SU-DHL-6 (cell line): ENCODE results near the gene CDH13.

Experiments
- H2AFZ ChIP-seq: fragments of 200-600 bp; sonication (generic); 2 replicates; pipeline ENCODE4 v1.6.1; 2014; ENCODE audit warnings: low read depth, mild to moderate bottlenecking, moderate library complexity, mixed read lengths, antibody characterized with exemption, low read length; ENCODE audit not compliant: severe bottlenecking
- H3F3A ChIP-seq: fragments of 200-600 bp; shearing (Covaris generic); 2 replicates; pipeline ENCODE4 v1.6.0; 2016; ENCODE audit warnings: antibody characterized with exemption, mild to moderate bottlenecking; ENCODE audit not compliant: insufficient read depth
- H3K27ac ChIP-seq: fragments of 200-600 bp; sonication (generic); 2 replicates; pipeline ENCODE4 v1.5.1; 2016; ENCODE audit warnings: low read depth, mild to moderate bottlenecking, low read length, moderate library complexity, mixed read lengths
- H3K27me3 ChIP-seq: fragments of 200-600 bp; sonication (generic), shearing (Covaris generic); 2 replicates; pipeline ENCODE4 v1.6.0; 2014; ENCODE audit warnings: mild to moderate bottlenecking, low read length
- H3K36me3 ChIP-seq: fragments of 200-600 bp; sonication (generic); 2 replicates; pipeline ENCODE4 v1.6.1; 2014; ENCODE audit warnings: mild to moderate bottlenecking, low read length, mixed read lengths
- H3K4me2 ChIP-seq: fragments of 300-600, 200-600 bp; shearing (Covaris generic), sonication (generic); 2 replicates; pipeline ENCODE4 v1.6.0; 2014; ENCODE audit warnings: low read length, low read depth, mild to moderate bottlenecking; ENCODE audit not compliant: poor library complexity, severe bottlenecking
- H3K4me3 ChIP-seq: fragments of 200-600 bp; sonication (generic); 2 replicates; pipeline ENCODE4 v1.5.1; 2014; ENCODE audit warnings: antibody characterized with exemption, low read length, mild to moderate bottlenecking, mixed read lengths; ENCODE audit not compliant: insufficient read depth, poor library complexity, severe bottlenecking
- H3K79me2 ChIP-seq: fragments of 200-600 bp; sonication (generic); 2 replicates; pipeline ENCODE4 v1.6.1; 2014; ENCODE audit warnings: mild to moderate bottlenecking, low read length, moderate library complexity; ENCODE audit not compliant: insufficient read depth
- H3K9ac ChIP-seq: fragments of 200-600 bp; sonication (generic); 2 replicates; pipeline ENCODE4 v1.7.0; 2014; ENCODE audit warnings: mild to moderate bottlenecking, low read length
- H3K9me2 ChIP-seq: fragments of 200-600 bp; sonication (generic); replicated peaks from 2 replicates; pipeline ENCODE4 v1.6.1; 2014; ENCODE audit warnings: low read length; ENCODE audit not compliant: insufficient read depth
- H3K9me3 ChIP-seq: fragments of 200-600 bp; sonication (generic); 2 replicates; pipeline ENCODE4 v1.6.1; 2014; ENCODE audit warnings: low read length, mixed read lengths; ENCODE audit not compliant: insufficient read depth
- H4K20me1 ChIP-seq: fragments of 200-600 bp; sonication (generic); 2 replicates; pipeline ENCODE4 v1.6.1; 2014; ENCODE audit warnings: low read depth, mild to moderate bottlenecking, antibody characterized with exemption, low read length, moderate library complexity, mixed read lengths
- EZH2phosphoT487 ChIP-seq: fragments of 200-600 bp; sonication (generic), shearing (Covaris generic); conservative IDR thresholded peaks from 2 replicates; pipeline ENCODE4 v1.6.1; 2018; ENCODE audit warnings: mild to moderate bottlenecking, antibody characterized with exemption, low read length, moderate library complexity, mixed read lengths
- TF ChIP-seq, protein P1 (sequence below): fragments of 200-600 bp; sonication (generic); IDR thresholded peaks from one replicate; pipeline ENCODE4 v1.5.1; 2017; ENCODE audit warnings: antibody characterized with exemption, mild to moderate bottlenecking, low read length, moderate library complexity; ENCODE audit not compliant: insufficient read depth, poor library complexity, severe bottlenecking

Gene CDH13

DNA sequence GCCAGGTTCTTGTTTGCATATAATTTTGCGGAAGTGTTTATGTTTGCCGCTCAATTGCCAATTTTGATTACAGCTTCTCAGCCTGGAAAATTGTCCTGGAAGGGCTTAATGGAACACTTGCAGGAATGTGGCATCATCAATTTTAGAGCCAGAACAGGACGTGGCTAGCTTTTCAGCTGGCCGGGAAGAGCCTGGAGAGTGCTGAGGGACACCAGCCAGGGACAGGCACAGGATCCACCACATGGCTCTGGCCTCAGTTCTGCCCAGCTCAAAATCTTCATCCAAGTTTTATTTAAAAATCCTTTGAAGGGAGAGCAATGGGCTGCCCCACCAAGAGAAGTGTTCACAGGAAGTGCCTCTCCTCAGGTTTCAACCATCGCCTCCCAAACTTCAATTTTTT is 893.8 kb downstream of the CDH13 start:
- no peak overlapping the region for H3K9ac ChIP-seq

DNA sequence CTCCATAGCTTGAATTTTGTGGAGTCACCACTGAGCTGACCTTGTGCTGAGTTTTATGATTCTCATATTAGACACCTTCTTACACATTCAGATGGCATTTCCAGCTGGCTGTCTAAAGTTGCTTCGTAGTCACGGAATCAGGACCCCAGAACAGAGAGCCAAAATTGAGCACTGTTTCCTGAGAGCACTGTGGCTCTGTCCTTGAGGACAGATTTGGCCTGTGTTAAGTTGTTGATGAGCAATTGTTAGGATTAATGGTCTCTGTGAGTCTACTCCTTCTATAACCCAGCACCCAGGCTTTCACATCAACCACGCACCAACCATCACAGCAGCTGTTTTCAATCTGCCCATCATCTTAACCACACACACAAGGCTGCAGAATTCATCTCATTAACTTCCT is 903.5 kb downstream of the CDH13 start:
- H4K20me1 ChIP-seq, result no peaks in the 10 kb centered on the region
- no peak overlapping the region for H3K4me2 ChIP-seq
- H3K4me3 ChIP-seq, result no peak overlapping the region
- no peak overlapping the region for H3K9ac ChIP-seq
- H3K79me2 ChIP-seq, result no peaks in the 10 kb centered on the region
- H3K36me3 ChIP-seq, result no peaks in the 10 kb centered on the region
- H2AFZ ChIP-seq, result no peak overlapping the region
- H3K27ac ChIP-seq, result no peak overlapping the region
- no peaks in the 10 kb centered on the region for H3F3A ChIP-seq
- H3K27me3 ChIP-seq, result no peaks in the 10 kb centered on the region
- H3K9me3 ChIP-seq, result no peaks in the 10 kb centered on the region
- H3K9me2 ChIP-seq, result no peaks in the 10 kb centered on the region
- TF ChIP-seq, protein P1, sequence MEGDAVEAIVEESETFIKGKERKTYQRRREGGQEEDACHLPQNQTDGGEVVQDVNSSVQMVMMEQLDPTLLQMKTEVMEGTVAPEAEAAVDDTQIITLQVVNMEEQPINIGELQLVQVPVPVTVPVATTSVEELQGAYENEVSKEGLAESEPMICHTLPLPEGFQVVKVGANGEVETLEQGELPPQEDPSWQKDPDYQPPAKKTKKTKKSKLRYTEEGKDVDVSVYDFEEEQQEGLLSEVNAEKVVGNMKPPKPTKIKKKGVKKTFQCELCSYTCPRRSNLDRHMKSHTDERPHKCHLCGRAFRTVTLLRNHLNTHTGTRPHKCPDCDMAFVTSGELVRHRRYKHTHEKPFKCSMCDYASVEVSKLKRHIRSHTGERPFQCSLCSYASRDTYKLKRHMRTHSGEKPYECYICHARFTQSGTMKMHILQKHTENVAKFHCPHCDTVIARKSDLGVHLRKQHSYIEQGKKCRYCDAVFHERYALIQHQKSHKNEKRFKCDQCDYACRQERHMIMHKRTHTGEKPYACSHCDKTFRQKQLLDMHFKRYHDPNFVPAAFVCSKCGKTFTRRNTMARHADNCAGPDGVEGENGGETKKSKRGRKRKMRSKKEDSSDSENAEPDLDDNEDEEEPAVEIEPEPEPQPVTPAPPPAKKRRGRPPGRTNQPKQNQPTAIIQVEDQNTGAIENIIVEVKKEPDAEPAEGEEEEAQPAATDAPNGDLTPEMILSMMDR, result no peak
- TF ChIP-seq EZH2phosphoT487, result no peak

More for the DNA sequence above, 893.8 kb downstream of the CDH13 start:
- Histone ChIP-seq H3K4me3 (no peak overlapping the region), H2AFZ (no peak overlapping the region), H3K4me2 (no peak overlapping the region), H3K36me3 (no peaks in the 10 kb centered on the region), H3K9me2 (no peaks in the 10 kb centered on the region), H3K27me3 (no peaks in the 10 kb centered on the region; the same call in 1 of the 2 replicates), H4K20me1 (no peaks in the 10 kb centered on the region), H3K79me2 (no peaks in the 10 kb centered on the region), H3K27ac (no peak overlapping the region), H3K9me3 (no peaks in the 10 kb centered on the region), H3F3A (no peaks in the 10 kb centered on the region)
- TF ChIP-seq, protein P1, result no peak
- TF ChIP-seq EZH2phosphoT487, result no peak

DNA sequence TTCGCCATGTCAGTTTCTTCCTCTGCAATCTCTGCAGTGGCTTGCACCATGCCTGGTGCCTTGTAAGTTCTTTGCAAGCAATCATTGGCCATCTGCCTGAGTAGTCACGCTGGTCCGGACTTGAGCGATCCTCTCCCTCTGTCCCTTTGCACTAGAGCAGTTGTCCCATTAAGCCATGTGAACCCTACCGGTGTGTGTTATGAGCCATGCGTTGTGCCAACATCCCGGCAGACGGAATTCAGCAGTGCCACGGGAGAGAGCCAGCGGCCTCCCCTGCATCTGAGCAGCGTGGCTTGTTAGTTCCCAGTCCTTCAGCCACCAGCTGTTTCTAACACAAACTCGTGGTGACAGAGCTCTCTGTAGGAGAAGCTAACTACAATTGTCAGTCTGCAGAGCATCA is 905.9 kb downstream of the CDH13 start:
- H3K9me3 ChIP-seq, result no peaks in the 10 kb centered on the region
- H2AFZ ChIP-seq, result no peak overlapping the region
- H3K27ac ChIP-seq, result no peak overlapping the region
- no peak overlapping the region for H3K4me2 ChIP-seq
- H3K36me3 ChIP-seq, result no peaks in the 10 kb centered on the region
- H3K9me2 ChIP-seq, result no peaks in the 10 kb centered on the region
- no peak overlapping the region for H3K4me3 ChIP-seq
- no peaks in the 10 kb centered on the region for H4K20me1 ChIP-seq
- H3K27me3 ChIP-seq, result no peaks in the 10 kb centered on the region
- no peaks in the 10 kb centered on the region for H3F3A ChIP-seq
- H3K79me2 ChIP-seq, result no peaks in the 10 kb centered on the region
- no peak overlapping the region for H3K9ac ChIP-seq
- no peak for TF ChIP-seq EZH2phosphoT487
- TF ChIP-seq, protein P1, result no peak

DNA sequence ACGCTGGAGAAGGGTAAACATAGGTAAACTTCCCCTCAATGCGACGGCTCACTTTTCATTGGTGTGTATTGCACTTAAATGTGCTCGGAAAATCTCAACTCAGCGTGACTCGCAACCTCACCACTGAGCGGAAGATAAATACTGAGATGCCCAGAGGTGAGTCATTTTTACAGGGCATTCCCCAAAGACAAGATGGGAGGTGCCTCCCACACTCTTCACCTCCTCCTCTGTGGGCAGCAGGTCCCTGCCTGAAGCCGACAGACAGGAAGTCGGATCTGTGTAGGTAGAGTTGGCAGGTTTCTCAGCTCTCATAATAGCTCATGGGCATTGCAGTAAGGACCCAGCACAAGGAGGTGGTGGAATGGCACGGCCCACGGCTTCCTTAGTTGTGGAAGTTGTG is 906.4 kb downstream of the CDH13 start:
- no peak overlapping the region for H3K27ac ChIP-seq
- H3K79me2 ChIP-seq, result no peaks in the 10 kb centered on the region
- H3K4me2 ChIP-seq, result no peak overlapping the region
- H3K9me2 ChIP-seq, result no peaks in the 10 kb centered on the region
- H3F3A ChIP-seq, result no peaks in the 10 kb centered on the region
- H2AFZ ChIP-seq, result no peak overlapping the region
- H3K4me3 ChIP-seq, result no peak overlapping the region
- no peaks in the 10 kb centered on the region for H3K27me3 ChIP-seq
- H3K9ac ChIP-seq, result no peak overlapping the region
- H3K36me3 ChIP-seq, result no peaks in the 10 kb centered on the region
- H4K20me1 ChIP-seq, result no peaks in the 10 kb centered on the region
- no peak for TF ChIP-seq EZH2phosphoT487
- TF ChIP-seq, protein P1, result no peak
- no peaks in the 10 kb centered on the region for H3K9me3 ChIP-seq
